CD4-positive, alpha-beta T cell treated with Interleukin-2 at 100 ng/mL for 4 hours (primary cell): ENCODE data around the gene KRTAP13-4.

Experiments used
- DNase-seq: peaks from one replicate; pipeline ENCODE4 v3.0.0-alpha.2; 2020; ENCODE audit warnings: low spot score

The KRTAP13-4 gene, protein sequence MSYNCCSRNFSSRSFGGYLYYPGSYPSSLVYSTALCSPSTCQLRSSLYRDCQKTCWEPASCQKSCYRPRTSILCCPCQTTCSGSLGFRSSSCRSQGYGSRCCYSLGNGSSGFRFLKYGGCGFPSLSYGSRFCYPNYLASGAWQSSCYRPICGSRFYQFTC

GRCh38 chr21:30430170-30430655 is at the start of gene KRTAP13-4:
KRTAP13-4 (plus strand) TSS chr21:30430220; CDS start chr21:30430276, 56 bp downstream.
- no peak for DNase-seq

DNA sequence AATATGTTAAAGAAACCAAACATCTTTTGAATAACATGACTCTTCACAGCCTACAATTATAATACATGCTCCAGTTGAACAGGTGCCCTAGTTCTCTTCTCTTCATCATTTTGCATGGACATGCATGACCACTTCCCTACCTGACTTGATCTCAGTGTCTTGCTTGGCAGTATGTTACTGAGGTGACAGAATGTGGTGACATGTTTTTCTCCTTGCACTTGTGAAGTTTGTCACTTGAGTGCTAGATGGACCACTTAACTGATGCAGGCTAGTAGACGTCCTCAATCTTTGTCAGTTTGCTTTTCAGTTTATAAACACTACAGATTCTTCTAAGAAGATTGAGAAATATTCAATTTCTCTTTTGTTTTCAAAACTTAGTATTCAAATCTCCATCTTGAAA is 47.8 kb upstream of the KRTAP13-4 start:
- no peak for DNase-seq

DNA sequence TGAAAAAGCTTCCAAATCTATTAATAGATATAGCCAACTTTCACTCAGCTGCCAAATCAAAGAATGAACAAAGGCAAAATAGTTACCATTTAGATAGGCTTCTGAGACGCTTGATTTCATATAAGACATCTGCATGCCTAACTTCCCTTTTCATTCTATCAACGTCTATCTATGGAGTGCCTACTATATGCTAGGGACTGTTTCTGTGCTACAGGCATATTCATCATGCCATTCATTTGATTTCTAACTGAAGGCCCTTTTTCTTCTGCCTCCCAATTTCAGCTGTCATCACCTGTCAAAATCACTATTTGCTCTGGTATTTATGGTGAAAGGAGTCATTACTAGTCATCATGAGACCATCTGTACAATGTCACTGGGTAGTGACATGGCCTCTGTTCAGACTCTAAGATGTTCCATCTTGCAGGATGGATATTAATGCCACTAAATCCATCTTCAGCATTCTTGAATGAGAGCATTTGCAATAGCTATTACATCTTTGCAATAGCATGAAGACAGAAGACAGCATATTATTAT is 38.5 kb upstream of the KRTAP13-4 start:
- DNase-seq = no peak

DNA sequence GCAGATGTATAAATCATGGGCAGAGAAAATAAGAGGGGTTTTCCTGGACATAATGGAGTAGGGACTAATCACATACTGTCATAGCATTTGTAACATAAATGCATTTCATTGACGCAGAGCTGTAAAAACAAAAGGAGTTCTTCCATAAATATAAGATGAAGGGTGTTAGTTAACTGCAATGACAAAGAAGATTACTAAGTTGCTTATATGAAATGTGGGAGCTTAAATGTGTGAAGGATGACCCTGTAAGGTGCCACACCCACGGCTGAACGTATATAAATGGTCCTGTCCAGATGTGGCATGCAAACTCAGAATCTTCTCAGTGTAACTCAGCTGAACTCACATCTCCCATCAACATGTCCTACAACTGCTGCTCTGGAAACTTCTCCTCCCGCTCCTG is 34.3 kb upstream of the KRTAP13-4 start, which contains the start of gene KRTAP13-1:
Gene KRTAP13-1, plus strand, starts transcription at position 301 of the 400 bp plus-strand sequence. Its CDS starts 56 bp downstream, at position 357.
- DNase-seq = no peak

DNA sequence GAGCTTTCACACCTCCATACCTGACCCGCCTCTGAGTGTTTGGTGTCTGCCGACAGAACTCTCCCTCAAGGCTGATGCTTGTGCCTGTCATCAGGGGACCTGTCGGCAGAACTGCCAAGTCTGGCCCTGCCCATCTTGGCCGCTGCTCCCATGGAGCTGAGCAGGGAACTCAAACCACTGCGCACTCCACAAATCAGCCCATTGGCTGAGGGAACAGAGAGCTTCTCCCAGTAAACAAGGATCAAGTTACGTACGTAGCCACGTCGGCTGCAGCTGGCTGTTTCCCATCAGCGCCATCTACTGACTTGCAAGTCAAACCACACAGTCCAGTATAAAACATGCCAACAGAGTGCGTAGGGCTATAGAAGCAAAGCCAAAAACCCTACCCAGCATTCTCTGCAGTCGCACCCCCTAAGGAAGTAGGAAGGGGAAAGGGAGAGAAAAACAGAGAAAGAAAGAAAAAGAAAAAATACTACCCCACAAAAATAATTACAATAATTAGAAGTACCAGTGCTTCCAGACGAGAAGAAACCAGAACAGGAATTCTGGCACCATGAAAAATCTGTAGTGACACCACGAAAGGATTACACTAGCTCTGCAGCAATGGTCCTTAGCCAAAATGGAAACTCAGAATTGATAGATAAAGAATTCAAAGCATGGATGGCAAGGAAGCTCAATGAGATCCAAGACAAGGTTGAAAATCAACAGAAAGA is 21.1 kb upstream of the KRTAP13-4 start:
- DNase-seq = no peak

- DNase-seq = no peak
These were observed 14.0 kb upstream of the KRTAP13-4 start for GRCh38 chr21:30415993-30416392.

DNA sequence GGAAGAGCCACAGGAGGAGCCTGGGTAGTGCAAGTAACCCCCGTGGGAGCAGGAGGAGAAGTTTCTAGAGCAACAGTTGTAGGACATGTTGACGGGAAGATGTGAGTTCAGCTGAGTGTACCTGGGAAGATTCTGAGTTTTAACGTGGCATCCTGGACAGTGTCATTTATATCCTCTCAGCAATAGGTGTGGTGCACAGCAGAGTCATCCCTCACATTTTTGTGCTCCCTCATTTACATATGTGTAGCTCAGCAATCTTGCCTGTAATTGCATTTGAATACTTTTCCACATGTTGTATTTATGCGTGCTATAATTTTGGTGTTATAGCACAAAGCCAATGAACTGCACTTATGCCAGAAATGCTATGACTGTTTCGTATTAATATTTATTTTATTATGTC is 4.2 kb upstream of the KRTAP13-4 start, which contains the start of gene KRTAP13-3:
Gene KRTAP13-3, minus strand, starts transcription at position 101 of the 400 bp plus-strand sequence. Its CDS starts 14 bp downstream, at position 87.
- no peak for DNase-seq

DNA sequence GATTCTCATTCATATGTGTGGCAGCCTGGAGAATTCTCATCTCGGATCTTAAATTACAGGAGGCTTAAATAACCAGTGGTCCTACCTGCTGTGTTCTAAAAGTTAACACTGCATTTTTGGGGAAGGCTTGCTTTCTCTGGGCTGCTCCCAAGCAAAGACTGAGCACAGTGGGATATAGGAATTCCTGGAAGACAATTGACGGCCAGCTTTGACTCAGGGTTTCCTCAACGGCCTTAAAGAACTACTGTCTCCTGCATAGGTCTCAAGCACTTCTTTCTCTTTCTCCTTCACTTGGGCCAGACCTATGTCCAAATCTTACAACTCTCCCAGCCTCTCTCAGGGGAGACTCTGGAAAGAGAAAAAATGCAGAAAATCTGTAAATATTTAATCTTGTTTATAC is 3.3 kb upstream of the KRTAP13-4 start:
- no peak for DNase-seq

DNA sequence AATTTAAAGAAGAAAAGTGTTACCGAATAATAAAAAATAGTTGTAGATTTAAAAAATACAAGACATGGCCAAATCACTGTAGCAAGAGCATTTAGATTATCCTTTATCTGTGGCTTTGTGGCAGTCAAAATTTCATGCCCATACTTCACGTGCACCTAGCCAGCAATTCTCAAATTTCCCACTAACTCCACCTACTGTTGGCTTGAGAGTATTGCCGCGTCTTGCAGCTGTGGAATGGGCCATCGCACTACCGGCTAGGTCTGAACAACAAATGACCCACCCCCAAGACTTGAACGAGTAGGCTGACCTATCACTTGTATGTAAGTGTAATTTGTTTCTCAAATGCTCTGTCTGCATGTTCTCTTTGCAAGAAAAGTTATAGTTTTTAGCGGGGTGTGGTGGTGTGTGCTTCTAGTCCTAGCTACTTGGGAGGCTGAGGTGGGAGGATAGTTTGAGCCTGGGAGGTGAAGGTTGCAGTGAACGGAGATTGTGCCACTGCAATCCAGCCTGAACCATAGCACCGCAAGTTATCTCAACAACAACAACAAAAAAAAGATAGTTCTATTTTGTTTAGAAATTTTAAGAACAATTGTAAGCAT is 4.1 kb downstream of the KRTAP13-4 start:
- no peak for DNase-seq

- no peak for DNase-seq
These were observed 7.1 kb downstream of the KRTAP13-4 start for GRCh38 chr21:30437010-30437565.

DNA sequence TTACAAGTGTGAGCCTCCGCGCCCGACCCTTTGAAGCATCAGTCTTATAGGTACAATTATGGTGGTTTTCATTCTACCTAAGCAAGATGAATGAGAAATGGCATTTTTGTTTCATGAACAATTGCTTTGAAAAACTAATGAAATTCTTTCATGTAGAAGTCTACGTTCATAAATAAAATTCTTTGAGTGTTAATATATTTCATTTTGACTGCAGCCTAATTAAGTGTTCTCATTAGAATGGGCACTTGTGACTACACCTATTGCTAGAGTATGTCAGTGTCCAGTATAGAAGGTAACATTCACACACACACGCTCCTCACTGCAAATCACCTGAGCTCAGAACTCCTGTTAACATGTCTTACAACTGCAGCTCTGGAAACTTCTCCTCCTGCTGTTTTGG is 10.0 kb downstream of the KRTAP13-4 start, which contains the start of gene KRTAP15-1:
Gene KRTAP15-1, plus strand, starts transcription at position 301 of the 400 bp plus-strand sequence. Its CDS starts 53 bp downstream, at position 354.
- DNase-seq = no peak

DNA sequence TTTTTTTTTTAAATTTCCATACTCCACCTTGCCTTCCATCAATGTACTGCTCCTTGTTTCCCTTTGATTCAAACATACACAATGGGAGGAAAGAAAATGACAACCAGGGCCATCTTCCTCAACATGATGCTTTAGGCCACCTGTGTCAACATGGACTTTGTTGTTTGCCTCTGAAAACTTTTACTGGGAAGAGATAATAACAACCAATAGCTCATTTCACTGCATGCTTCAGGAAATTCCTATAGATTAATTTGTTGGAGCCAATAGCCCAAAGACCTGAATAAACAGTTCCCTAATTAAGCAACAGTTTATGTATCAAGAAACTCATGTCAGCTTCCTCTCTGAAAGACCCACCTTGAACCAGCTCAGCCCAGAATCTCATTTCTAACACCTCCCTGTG is 13.2 kb downstream of the KRTAP13-4 start:
- no peak for DNase-seq

DNA sequence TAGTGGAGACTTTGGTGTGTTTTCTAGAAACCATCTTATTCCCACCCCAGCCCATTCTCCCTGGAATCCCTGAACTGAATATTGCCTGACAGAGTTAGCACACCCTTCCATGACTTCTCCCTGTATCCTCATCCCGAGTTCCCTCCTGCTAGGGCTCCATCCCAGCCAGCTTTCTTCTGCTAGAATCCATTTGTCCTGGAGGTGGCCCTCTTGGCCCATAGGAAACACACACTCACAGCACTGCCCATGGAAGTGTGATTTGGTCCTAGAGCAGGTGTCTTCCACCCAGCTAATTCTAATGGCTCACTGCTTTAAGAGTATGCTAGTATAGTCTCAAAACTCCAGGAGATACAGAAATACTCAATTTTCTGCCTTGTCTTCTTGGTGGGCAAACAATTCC is 14.2 kb downstream of the KRTAP13-4 start:
- no peak for DNase-seq

DNA sequence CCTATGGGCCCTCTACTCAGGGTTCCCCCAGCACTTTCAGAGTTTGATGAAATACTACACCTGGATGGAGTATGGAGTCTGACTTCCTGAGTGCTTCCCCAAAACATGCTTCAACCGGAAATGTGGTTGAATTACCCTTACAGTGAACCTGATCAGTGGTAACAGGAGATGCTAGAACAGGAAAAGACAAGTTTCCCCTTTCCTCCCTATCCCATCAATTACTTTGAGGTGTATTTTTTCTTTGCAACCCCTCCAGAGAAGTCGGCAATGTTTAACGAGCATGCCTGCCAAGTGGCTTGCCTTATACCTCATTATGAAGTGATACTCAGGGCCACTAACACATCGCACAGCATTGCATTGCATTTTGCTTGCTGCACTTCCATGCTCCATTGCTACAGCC is 17.0 kb downstream of the KRTAP13-4 start:
- DNase-seq = no peak

- no peak for DNase-seq
These were observed 18.5 kb downstream of the KRTAP13-4 start for GRCh38 chr21:30448514-30448913.

- no peak for DNase-seq
These were observed 33.7 kb downstream of the KRTAP13-4 start for GRCh38 chr21:30463713-30464112.

DNA sequence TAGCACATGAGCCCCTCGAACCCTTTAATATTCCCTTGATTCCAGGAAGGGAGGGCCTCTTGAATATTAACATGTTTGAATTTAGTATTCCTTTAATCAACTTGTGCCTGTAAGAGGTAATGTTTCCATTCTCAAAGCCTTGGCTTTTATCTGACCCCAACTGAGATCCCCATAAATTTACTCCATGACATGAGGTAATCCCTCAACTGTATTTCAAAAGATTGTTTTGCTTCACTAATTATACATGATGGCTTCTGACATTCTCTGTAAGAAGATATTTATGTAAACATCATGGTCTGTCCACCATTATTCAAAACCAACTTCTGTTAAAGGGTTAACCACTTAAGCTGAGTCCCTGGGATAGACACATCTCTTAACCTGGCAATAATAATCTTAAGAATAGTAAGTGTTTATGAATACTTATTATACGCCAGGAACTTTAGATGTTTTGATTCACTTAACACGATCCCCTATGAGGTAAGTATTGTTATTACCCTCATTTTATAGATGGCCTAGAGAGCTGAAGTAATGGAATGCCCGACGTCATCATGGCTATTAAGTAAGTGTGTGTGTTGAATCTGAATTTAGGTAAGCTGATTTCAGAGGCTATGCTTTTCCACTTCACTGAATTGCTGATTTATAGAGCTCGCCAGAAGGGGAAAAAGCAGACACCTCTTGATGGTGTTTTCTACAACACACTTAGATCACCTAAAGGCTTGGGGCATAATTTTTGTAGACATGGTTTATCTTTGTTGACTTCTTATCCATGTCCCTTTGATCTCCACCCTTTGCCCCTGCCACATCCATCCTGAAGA is 39.1 kb downstream of the KRTAP13-4 start:
- no peak for DNase-seq

DNA sequence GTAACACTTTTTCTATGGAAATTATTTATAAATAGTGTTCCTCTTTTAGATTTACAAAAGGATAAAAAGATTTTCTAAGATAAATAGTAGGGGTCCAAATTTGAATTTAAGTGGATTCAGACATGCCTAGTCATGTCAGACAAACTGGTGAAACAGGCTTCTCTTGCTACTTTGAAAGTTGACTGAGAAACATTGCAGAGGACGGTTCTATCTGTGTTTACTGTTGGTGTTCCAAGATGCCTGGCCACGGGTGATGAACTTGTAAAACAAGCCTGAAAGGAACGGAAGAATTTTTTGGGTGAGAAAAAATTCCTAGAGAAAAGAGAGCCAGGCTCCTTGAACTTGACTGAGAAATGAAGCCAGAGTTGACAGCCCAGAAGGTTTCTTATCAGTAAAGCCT is 48.0 kb downstream of the KRTAP13-4 start:
- no peak for DNase-seq

GRCh38 chr21:30479259-30479658 is 49.2 kb downstream of the KRTAP13-4 start:
- DNase-seq = no peak

DNA sequence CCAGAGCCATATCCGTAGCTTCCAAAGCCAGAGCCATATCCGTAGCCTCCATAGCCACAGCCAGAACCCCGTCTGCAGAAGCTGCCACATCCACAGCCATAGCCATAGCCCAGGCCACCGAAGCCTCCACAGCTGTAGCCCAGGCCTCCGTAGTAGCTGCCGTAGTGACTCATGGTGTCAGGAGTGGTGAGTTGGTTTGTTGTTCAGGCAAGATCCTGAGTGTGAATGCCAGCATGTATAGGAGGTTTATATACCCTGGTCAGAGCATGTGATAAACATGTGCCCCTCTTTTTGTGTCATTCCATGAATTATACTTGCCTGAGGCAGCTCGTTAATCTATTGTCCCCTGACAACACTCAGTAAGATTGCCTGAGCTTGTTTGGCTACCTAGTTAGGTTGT is 50.1 kb downstream of the KRTAP13-4 start, which contains the start of gene KRTAP19-1:
Gene KRTAP19-1, minus strand, starts transcription at position 223 of the 400 bp plus-strand sequence. Its CDS starts 50 bp downstream, at position 173.
- DNase-seq = no peak
